ENCODE data around the gene GRB10.
A peak's percentile ranks its signal among the peaks of the same experiment; 100 is the strongest.

GRB10 gene

DNA sequence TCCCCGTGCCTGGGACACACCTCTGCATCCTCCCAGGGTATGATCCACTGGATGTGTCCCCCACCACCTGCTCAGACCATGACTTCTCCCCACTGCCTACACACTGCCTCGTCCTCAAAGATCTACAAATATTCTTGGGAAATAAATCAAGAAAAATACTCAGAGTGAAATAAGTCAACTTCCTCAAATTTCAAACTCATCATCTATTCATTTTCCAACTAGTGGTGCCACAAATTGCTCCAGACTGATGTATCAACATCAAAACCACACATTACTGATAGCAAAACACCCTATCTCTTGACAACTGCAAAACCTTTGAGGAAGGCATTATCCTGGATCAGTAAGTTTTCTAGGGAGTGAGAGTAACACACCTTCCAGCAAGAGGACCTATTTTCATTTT, 87.7 kb downstream of the GRB10 start:
- no peak for DNase-seq (ENCODE audit: low read depth, low spot score)

DNA sequence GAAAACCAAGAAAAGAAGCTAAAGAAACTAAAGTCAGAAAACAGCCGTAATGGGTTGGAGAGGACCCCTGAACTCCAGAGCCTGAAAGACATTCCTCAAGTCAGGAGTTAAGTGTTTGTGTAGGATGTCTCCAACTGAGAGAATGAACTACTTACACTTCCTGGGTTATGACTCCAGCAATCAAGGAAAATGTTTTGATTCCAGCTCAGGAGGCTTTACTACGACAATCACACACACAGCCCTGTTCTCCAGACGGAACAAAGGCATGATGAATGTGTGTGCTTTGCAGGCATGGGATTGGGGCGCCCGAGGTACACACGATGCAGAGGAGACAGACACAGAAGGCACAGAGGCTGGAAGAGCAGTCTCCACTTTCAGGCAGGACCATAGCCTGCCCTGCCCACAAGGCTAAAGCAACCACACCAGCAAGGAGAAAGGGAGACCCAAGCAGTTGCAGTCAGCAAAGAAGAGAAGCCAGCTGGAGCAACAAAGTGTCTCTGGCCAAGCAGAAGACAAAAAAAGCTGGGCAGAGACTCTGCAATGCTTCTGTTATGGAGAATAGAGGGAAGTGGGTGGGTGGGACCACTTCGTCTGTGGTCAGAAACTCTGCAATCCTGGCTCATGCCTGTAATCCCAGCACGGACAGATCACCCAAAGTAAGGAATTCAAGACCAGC, 89.1 kb downstream of the GRB10 start:
- no peak for DNase-seq (ENCODE audit: low read depth, low spot score)

DNA sequence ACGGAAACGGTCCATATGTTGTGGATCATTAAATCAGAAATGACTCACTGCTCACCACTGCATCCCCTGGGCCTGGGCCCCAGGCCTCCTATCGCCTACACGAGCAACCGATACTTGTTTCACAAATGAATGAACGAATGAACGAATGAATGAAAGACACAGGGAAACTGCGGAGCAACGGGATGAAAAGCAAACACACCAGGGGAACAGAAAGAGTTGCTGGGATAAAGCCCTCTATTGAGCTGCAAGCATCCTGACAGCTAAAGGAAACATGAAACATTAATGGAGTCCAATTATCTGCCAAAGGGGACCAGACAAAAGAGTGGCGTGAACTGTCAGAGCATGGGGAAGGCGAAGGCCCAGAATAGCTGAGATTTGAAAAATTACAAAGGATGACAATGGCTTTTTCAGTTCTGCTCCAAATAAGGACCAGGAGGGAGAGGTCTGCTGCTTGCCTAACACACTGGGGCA, 92.1 kb downstream of the GRB10 start:
- DNase-seq (ENCODE audit: low read depth, low spot score) = no peak

DNA sequence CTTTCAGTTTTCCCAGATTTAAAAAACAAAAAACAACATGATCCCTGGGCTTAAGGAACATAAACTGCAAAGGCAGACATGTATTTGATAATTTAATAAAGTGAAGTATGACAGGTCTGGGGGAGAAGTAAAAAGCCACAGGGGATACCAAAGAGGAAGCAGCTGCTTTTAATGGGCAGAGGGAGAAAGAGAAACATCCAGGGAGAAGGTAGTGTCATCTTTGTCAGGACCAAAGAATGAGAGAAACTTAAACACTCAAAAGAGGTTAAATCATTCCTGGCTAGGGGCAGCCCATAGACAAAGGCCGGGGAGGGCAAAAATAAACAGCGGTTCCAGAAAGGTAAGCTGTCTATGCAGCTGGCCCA, 94.5 kb downstream of the GRB10 start:
- DNase-seq (ENCODE audit: low read depth, low spot score) = no peak

DNA sequence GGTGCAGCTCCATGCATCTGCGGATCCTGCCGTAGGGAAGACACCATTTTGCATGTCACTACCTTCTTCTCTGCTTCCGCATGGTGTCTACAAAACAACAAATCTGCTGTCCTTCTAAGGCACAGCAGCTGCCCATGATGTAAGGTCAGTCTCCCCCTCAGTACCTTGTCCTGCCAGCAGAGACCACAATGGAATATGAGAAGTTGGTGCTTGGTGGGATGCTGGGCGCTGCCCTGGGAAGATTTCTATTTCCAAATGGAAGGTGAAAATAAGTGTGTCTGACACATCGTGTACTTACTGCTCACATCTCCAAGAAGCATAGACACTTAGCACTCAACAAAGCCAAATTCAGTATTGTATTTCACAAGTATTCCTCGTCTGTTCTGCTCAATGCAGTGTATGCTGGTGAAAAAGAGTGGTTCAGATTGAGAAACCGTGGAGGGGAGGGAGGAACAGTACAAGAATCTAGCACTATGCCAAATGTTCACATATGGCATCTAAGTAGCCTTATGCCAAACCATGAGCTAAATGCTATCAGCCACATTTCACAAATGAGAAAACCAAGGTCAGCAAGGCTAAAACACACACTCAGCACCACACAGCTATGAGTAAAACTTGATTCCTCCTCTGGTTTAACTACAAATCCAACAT, 95.0 kb downstream of the GRB10 start:
- DNase-seq (ENCODE audit: low read depth, low spot score) = no peak

DNA sequence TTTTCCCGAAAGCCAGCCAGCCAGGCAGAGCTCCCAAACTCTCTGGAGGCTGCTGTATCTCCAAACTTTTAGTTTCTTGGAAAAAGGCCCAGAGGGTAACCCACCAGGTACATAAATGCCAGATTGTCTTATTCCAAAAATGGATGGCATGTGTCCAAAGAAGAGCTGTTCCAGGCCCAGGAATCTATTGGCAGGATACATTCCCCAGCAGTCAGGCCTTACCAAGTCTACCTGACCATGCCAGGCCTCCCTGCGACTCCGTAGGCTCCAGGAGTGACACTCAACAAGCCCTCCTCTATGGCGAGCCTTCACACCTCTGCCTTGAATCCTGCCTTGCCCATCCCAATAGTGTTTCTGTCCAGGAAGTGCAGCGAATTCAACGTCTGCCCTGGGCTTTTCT, 95.6 kb downstream of the GRB10 start:
- no peak for DNase-seq (ENCODE audit: low read depth, low spot score)

DNA sequence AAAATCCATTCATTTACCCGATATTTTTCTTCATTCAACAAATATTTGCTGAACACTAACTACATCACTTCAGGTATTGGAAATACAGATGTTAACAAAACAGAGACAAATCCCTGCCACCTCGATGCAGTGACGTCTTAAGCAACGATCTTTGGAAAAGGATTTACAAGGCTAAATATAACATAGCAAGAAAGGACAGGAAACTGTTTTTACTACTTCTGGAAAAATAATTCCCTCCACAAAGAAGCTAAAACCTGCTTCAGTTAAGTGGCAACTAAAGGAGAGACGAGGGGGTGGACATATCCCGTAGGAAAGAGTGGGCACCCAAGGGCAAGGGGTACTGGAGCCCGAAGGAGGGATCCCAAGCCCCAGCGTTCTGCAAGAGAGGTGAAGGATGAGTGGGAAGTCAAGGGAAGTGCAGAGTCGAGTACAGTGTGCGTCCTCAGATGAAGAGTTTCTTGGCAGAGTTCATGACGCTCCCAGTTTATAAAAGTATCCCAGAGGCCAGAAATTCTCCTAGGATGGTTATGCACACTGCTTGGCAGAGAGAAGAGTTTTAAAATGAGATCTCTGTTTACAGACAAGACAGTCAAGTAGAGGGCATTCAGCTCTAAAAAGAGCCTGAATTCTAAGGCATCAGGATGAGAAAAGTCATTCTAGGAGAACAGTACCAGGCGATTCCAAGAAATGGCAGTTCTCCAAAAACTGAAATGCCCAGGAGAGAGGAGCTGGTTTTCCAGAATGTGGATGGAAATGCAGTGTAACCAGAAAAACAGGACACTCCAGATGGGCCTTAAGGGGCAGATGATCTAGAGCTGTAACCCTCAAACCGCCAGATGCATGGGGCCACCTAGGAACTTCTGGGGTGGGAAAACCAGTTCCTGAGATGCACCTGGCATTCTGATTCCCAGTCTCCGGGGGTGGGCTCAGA, 97.3 kb downstream of the GRB10 start:
- no peak for DNase-seq (ENCODE audit: low read depth, low spot score)

DNA sequence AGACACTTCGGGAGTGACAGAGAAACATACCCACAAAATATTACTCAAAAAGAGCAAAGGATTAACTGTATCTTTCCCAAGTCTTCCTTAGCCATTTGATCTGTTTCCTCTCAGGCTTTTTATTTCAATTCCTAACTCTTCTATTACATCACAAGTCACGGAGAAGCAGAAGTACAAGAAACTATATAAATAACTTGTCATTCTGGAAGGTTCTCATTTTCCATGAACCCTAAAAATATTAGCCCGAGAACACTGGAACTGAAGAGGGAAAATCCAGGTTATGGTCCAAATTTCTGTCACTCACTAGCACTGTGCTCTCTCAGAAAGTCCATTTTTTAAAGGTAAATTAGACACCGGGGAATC, 98.0 kb downstream of the GRB10 start:
- DNase-seq (ENCODE audit: low read depth, low spot score) = no peak

DNA sequence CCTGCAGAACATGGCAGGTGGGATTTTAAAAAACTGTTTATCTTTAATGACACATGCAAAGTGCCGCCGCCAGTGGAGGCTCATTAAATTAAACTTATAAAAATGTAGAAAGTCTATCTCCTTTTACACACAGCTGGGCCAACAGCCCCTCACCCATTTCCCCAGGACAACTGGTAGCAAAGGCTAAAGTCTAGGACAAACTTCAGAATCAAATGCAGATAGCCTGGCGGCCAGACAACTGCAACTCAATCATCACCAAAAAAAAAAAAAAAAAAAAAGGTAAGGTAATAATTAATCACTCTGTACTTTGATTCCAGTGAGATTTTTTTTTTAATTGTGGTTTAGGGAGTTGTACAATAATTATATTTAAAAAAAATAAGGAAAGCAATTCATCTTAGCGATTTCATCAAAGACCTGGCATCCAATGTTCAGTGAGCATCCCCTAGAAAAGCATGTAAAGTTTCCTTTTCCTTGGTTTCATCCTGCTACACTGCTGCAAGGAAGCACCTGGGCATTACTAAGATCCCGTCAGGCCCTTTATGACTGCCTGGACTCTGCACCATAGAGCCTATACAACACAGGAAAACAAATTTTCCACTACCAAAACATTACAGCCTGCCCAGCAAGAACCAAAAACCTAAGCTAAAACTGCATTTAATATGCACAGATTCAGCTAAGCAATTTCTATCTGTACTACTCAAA, 98.5 kb downstream of the GRB10 start:
- no peak for DNase-seq (ENCODE audit: low read depth, low spot score)

DNA sequence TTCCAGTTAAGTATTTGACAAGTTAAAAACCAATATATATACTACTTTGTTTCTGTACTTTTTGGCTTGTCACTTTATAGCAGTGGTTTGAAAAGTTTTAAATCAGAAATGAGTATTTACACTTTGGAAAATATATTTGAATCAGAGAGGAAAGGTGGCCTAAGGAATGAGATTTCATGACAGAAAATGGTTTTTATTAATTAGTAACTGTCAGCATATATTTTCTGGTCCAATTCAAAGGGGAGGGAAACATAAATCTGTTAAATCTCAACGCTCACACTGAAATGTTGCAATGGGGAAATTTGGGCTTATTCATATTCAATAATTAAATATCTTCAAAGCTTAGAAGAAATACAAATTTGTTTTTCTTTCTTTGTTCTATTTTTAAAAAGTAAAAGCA, 100.1 kb downstream of the GRB10 start:
- no peak for DNase-seq (ENCODE audit: low read depth, low spot score)

DNA sequence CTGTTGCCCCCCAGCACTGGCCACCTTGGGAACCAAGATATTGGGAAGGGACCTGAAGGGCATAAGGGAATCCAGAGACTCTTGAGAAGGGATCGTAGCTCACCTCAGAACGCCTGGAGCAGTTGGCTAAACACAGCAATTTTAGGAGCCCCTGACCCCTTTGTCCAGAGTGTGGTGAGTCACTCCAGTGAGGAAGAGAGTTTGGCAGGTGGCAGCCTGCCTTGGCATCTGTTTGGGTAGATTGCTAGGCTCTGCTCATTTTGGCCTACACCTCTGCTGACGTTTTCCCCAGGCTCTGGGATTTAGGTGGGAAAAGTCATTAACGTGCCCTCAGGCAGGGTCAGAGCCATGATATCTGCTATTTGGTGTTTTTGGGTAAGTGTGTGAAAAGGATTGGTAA, 100.6 kb downstream of the GRB10 start:
- DNase-seq (ENCODE audit: low read depth, low spot score) = no peak

DNA sequence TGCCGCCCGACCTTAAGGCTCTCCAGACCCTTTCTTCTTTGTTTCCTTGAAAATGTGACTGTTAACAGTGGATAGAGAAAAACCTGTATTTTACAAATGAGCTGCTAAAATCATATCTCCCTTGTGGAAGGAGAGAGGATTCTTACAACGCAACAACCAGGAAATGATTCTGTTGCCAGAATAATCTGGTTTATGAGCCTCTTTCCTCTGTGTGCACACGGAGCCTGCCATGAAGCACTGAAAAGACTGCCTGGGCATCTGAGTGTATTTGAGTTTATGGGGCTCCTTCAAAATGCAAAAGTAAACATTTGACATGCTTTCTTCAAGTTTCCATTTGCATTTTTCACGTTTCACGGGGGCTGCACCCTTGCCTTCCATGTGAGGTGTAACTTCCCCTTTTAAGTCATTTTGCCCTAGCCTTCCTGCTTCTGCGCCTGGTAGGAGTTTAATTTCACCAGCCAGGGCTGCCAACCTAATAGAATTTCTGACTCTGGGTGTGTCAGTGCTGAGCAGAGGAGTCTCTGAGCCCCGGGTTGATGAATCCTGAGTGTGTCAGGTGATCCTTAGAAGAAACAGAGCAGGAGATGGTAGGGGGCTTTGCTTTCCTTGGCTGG, 101.2 kb downstream of the GRB10 start:
- DNase-seq (ENCODE audit: low read depth, low spot score) = no peak

DNA sequence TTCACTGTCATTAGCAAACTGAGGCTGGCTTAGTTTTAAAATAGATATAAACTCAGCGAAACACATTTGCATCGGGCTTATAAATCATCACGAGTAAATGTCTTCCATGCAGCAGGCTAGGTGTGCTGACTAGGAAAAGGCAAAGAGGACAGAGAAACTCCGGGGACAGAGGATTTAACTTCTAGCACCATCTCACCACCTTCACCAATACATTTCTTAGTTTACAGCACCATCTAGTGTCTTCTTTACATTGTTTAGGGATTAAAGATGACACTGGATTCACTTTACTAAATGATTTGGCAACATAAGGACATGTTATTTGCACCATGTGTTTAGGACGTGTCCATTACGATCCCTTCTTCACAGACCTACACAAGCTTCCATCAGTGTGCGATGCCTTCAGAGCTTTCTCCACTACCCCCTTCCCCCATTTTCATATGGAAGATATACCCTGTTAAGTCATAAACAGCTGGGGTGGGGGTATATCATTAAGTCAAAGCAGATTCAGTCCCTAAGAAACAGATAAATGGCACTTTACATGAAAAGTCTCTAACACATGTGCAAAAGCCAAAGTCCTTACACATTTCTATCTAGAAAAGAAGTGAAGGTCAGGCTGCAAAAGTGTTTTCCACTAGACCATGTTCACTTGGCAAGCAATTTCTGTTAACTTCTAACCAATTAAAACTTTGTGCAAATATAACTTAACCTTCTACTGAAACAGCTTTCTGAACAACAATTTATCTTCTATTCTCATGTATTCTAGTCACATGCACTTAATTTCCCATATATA, 103.3 kb downstream of the GRB10 start:
- DNase-seq (ENCODE audit: low read depth, low spot score) = peak; percentile 9

DNA sequence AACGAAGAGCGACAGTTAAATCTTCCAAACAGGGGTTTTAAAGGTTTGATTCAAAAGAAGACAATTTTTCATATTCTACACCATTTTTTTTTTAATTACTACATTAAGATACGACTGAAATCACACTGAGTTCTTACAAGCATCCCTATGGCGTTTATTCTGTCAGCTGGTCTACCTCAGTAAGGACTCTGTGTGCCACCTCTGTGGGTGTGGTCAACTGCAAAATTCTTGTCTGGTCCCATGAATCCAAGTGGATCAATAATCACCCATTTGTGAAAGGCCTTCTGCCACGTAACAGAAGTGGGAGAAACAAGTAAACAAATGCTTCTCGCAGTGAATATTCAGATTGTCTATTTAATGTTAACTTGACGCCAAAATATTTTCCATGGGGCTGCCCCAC, 104.1 kb downstream of the GRB10 start:
- DNase-seq (ENCODE audit: low read depth, low spot score) = no peak

DNA sequence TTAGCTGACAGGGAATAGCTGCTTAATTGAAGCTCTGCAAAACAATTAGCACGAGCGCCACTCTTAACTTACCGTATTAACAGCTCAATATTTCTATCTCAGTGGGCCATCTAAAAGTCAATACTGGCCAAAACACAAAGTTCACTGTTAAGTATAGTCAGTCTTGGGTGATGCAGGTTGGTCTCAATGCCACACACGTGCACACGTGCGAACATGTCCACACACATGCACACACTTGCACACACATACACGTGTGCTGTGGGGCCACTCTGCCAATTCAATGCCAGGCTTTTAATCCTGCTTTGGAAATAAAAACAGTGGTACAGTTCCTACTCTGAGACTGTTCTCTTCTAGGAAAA, 105.1 kb downstream of the GRB10 start:
- DNase-seq (ENCODE audit: low read depth, low spot score) = no peak

DNA sequence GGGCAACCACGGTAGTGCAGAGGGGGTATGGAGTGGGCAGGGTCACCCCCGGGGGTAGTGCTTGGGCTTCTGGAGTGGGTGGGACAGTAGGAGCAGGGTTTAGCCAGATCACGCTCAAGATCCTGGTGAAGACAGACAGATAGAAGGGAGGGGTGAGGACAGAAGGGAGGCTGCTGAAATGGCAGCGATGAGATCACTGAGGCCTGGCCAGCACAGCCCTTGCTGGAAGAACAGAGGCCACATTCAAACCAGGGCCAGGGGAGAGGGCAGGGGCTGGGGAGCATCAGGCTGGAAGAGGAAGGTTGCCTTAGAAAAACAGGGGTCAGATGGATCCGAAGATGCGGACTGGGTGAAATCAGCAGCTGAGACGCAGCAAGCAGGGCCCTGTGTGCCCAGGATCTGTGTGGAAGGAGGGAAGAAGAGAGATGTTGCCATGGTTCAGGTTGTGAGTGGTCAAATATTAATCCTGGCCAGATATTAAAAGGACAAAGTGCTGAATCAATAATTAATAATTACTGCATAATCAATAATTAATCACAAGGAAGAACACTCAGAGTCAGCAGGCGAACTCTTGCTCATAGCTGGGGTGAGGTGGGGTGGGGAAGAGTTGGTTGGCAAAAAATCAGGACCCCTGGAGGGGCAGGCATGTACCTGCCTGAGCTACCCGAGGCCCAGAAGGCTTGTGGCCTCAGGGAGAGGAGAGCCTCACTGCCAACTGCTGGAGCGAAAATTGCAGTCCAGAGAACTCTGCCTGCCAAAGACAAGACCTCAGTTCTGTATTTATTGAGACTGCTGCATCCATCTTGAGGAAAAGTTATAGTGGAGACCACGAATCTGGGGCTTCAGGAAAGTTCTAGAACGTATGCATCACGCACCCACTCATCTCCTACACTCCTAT, 105.7 kb downstream of the GRB10 start:
- no peak for DNase-seq (ENCODE audit: low read depth, low spot score)

DNA sequence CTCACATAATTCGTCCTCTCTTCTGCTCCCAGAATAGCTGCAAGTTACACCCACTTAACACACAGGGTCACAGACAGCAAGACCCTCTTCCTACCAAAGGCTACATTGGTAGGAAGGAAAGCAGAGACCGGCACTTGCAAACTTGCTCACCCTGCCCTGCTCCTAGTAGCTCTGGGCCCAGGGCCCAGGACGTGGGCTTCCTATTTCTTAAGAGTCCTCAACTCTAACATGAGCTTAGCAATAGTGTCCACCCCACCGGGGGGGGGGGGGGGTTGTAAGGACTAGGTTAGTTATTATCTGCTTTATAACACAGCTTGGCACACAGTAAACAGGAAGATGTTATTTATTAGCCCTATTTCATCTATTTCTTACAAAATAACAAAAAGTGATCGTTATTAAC, 106.6 kb downstream of the GRB10 start:
- DNase-seq (ENCODE audit: low read depth, low spot score) = no peak

DNA sequence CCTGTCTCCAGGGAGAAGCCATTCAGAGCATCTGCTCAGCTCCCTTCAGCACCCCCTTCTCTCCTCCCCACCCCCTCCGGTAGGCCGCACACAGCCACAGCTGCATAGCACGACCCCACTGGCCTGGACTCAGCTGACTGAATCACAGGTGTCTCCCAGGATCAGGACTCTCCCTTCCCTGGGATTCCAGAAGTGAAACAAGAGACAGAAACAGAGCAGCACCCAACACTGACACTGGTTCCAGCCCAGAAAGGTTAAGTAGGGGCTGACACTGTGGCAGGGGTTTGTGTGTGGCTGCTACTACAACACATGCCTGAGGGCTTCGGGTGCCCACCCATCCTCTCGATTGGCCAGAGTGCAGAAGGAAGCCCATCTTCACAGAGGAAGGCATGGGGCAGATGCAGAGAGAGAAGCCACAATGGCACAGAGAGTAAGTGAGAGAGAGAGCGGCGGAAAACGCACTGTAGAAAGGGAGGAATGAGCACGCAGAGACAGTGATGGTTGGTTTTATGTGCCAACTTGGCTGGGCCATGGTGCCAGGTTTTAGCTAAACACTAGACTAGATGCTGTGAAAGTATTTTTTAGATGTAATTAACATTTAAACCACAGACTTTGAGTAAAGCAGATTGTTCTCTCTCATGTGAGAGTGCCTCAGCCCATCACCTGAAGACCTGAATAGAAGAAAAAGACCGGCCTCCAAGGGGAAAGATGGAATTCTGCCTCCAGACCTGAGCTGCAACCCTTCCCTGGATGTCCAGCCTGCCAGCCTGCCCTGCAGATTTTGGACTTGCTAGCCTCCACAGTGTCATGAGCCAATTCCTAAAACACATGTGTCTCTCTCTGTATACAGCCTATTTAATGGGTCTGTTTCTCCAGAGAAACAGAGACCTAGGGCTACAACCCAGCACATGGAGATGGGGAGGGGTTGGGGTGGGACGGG, 107.5 kb downstream of the GRB10 start:
- no peak for DNase-seq (ENCODE audit: low read depth, low spot score)

DNA sequence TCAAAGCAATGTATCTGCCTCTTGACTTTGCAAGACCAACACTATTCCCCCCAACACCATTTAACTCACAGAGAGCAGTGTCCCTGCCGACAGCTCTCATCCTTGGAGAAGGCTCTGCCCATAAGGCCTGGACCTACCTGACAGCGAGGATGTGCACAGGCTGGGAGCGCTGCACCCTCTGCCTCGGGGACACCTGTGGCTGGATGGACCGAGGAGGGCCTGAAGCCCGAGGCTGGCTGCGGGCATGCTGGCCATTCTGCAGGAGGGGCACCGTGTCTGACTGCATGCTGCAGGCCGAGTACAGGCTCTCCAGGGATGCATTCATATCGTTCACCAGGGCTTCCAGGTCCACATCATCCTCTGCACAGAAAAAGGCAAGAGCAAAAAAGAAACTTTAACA, 108.4 kb downstream of the GRB10 start:
- no peak for DNase-seq (ENCODE audit: low read depth, low spot score)

All from iPS DF 19.7 (cell line).